Measurements from ENCODE around the gene SSB. TPM values are rescaled to one million over a fixed set of nuclear protein-coding genes. Genes with fewer than 3 reads are reported as not detected.
"Not testable (repeated sequence)": the region's sequence is repeated elsewhere in the genome, so short reads cannot be mapped to it uniquely, and the experiment has no call there.

SSB gene
- total RNA-seq, 1 experiment from 2014 or later, result 159 TPM

DNA sequence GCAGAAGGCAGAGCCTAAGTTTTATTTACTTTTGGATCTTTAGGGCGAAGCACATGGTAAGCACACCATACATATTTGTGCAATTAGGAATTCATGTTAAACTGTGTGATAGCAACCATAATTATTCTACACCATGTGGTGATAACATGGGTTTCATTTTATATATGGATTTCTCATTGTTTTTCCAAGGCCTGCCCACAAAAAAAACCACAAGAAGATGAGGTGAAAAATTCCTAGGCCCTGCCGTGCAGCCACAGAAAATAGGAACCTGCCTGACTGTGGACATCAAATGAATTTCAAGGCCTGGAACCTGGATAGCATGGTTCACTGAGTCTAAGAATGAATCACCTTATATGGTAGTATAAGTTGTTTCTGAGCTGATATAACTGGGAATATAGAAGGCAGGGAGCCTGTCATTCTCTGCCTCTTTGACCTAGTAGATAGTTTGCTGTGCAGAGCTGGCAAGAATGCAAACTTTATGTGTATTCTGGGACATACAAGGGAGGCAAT is 22.4 kb upstream of the SSB start:
- no peak for DNase-seq (ENCODE audit: low spot score)
- in situ Hi-C loops (cut with HindIII; ENCODE audit: low sequenced_read_pairs), result no loop called here

DNA sequence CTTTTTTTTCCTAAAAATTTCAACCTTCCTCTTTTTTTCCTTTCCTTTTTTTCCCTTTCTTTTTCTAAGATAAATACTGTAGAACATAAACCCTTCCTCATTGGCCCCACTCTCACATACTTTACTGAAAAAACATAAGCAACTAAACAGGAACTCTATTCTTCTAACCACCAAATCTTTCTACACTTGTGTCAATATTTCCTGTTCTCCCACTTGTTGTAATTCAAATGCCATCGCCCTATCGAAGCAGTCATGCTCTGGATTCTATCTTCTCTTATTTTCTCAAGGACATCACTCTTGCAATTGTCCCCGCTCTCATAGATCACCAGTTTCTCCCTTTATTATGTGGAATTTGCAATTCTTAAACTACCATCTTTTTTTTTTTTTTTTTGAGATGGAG is 20.2 kb upstream of the SSB start:
- no peak for DNase-seq (ENCODE audit: low spot score)
- in situ Hi-C loops (cut with HindIII; ENCODE audit: low sequenced_read_pairs), result no loop called here

DNA sequence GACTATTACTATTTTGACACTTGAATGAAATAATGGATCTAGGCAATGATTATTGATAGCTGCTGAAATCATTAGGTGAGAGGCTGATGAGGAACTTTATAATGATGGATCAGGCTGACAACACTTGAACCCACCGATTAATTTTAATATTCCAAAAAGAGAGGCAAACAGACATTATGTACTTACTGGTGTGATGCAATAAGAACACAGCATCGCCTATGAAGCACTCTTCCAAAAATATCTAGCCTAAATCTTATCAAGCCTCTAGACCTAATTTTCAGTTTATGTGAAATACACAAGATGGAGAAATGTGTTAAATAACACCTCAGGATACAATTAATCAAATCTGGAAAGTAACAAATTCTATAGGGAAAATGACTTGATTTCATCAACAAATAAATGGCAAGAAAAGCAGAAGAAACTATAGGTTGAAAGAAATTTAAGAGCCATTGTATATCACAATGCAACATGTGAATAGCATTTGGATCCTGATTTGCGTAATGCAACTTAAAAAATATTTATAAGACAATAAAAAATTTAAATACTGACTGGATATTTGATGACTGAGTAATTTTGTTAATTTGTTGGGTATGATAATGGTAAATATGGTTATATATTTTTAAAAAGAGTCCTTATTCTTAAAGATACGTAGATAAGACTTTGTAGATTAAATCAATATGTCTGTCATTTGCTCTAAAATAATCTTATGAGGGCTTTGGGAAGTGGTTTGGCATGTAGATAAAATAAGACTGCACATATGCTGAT is 17.2 kb upstream of the SSB start:
- in situ Hi-C loops (cut with HindIII; ENCODE audit: low sequenced_read_pairs), result no loop called here
- DNase-seq (ENCODE audit: low spot score), result no peak

DNA sequence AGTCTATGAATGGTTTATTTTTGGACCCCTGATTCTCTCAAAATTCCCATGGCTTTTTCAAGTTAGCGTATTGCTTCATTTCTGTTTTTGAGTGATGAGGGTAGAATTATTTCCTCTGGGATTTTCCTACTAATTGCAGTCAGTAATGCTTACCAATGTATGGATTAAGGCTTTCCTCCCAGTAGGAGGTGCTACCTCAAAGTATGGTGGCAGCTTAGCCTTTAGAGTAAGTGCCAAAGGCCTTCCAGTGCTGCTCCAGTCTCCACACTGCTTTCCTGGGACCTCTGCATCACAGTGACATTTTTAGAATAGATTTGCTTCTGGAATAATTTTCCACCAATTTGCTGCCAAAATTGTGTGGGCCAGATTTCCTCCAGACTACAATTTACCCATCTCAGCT is 16.2 kb upstream of the SSB start:
- no peak for DNase-seq (ENCODE audit: low spot score)
- in situ Hi-C loops (cut with HindIII; ENCODE audit: low sequenced_read_pairs), result no loop called here

DNA sequence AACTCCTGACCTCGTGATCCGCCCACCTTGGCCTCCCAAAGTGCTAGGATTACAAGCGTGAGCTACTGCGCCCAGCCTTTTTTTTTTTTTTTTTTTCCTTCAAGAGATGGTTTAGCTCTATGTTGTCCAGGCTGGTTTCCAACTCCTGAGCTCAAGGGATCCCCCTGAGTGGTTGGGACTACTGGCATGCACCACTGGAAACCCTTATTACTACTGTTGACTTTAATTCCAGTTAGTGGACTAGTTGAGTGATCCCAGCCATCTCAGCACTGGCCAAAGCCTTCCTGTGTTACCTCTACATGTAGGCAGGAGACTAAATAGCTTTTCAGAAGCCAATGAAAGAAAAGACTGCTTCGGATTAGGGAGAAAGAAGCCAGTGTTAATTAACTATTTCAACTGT is 8.1 kb upstream of the SSB start:
- in situ Hi-C loops (cut with HindIII; ENCODE audit: low sequenced_read_pairs), result no loop called here
- no peak for DNase-seq (ENCODE audit: low spot score)

DNA sequence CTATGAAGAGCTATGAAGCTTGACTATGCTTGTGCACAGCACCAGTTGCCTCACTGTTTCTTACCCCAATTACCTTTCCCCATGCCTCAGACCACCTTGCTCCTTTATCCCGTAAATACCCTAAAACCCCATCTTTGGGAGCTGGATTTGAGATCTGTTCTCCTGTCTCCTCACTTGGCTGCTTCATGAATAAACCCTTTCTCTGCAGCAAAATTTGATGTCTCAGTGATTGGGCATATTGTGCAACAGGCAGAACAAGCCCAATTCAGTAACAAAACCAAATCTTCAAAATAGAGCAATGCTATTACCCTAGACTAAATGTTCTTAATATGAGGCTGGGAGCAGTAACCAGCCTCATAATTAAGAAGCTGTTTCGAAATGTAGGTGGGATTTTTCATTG is 3.5 kb upstream of the SSB start:
- in situ Hi-C loops (cut with HindIII; ENCODE audit: low sequenced_read_pairs), result no loop called here
- DNase-seq (ENCODE audit: low spot score), result no peak

DNA sequence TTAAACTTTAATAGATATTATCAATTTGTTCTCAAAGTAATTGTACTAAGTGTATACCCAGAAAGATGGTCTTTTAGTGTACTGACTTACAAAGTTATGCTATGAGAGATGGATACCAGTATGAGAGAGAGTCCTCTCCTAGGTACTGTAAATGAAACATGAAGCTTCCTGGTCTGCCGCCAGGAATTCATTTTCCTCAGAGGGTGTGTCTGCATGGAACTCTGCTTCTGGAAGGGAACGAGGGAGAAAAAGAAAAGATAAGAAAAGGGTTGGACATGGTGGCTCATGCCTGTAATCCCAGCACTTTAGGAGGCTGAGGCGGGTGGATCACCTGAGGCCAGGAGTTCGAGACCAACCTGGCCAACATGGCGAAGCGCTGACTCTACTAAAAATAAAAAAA is 2.2 kb upstream of the SSB start:
- DNase-seq (ENCODE audit: low spot score), result no peak
- in situ Hi-C loops (cut with HindIII; ENCODE audit: low sequenced_read_pairs), result no loop called here

DNA sequence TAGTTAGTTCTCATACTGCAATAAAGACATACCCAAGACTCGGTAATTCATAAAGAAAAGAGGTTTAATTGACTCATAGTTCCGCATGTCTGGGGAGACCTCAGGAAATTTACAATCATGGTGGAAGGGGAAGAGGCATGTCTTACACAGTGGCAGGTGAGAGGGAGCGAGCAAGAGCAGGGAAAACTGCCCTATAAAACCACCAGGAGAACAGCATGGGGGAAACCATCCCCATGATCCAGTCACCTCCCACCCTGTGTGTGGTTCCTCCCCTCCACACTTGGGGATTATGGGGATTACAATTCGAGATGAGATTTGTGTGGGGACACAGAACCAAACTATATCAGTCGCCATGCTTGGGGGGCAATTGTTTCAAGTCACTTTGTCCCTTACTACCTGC is 1.1 kb upstream of the SSB start:
- DNase-seq (ENCODE audit: low spot score), result no peak
- in situ Hi-C loops (cut with HindIII; ENCODE audit: low sequenced_read_pairs), result no loop called here

DNA sequence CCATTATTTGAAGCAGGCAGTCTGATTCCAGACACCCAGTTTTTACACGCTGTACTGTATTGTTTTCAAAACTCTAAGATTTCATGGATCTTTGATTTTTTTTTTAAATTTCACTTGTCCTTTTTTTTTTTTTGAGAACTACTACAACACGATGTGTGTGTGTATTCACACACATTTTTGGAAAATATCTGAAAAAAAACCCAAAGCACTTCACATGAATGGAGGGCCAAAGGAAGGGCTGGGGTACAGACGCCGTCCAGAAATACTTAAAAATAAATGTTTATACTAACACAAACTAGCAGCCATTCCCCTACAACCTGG is 314 bp upstream of the SSB start:
- in situ Hi-C loops (cut with HindIII; ENCODE audit: low sequenced_read_pairs), result no loop called here
- no peak for DNase-seq (ENCODE audit: low spot score)

DNA sequence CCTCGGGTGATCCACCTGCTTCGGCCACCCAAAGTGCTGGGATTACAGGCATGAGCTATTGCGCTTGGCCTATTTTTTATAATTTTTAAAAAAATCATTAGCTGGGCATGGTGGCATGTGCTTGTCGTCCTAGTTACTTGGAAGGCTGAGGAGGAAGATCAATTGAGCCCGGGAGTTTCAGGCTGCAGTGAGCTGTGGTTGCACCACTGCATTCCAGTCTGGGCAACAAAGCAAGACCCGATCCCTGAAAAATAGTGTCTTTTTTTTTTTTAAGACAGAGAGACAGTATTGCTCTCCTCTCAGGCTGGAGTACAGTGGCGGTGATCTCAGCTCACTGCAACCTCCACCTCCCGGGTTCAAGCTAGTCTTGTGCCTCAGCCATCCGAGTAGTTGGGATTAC is 4.8 kb downstream of the SSB start:
- in situ Hi-C loops (cut with HindIII; ENCODE audit: low sequenced_read_pairs), result no loop called here
- no peak for DNase-seq (ENCODE audit: low spot score)

DNA sequence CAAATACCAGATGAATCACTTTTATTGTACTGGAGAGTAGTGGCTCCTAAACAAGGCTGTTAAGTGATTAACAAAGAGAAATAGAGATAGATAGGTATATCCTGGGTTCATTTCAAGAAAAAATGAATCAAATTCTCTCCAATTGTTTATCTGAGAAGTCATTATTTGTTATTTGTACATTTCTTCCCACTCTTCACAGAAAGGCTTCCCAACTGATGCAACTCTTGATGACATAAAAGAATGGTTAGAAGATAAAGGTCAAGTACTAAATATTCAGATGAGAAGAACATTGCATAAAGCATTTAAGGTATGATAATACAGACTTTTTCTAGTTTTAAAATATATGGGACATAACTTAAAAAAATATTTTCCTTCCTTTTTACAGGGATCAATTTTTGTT is 7.9 kb downstream of the SSB start:
- in situ Hi-C loops (cut with HindIII; ENCODE audit: low sequenced_read_pairs), result no loop called here
- no peak for DNase-seq (ENCODE audit: low spot score)

DNA sequence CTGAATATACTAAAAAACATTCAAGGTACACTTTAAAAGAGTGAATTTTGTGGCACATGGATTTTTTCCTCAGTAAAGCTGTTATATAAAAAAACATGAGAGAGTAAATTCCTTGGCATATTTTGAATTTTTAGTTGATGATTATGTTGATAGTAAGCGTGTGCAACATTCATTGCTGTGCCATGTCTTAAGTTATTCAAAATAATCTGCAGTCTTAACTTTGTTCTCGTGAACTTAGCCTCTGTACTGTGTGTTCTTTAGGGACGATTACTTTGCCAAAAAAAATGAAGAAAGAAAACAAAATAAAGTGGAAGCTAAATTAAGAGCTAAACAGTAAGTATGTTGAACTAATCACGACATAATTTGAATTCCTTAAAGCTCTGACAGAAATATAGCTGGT is 9.6 kb downstream of the SSB start:
- in situ Hi-C loops (cut with HindIII; ENCODE audit: low sequenced_read_pairs), result no loop called here
- no peak for DNase-seq (ENCODE audit: low spot score)

DNA sequence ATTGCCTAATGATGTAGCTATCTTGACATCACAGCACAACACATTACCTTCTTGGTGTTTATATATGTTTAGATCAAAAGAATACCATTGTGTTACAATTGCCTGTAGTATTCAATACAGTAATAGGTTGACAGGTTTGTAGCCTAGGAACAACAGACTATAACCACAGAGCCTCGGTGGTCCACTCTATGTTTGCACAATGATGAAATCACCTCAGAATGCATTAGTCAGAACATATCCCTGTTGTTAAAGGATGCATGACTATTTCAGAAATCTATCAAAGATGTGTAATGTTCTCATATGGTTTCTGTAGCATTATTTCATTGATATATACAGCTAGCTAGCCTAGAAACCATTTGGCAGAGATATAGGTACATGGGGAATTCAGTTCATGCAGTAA is 17.2 kb downstream of the SSB start:
- in situ Hi-C loops (cut with HindIII; ENCODE audit: low sequenced_read_pairs), result no loop called here
- DNase-seq (ENCODE audit: low spot score), result no peak

DNA sequence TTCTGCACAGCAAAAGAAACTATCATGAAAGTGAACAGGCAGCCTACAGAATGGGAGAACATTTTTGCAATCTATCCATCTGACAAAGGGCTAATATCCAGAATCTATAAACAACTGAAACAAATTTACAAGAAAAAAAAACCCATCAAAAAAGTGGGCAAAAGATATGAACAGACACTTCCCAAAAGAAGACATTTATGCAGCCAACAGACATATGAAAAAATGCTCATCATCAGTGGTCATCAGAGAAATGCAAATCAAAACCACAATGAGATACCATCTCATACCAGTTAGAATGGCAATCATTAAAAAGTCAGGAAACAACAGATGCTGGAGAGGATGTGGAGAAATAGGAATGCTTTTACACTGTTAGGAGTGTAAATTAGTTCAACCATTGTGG is 18.3 kb downstream of the SSB start:
- DNase-seq (ENCODE audit: low spot score); in situ Hi-C loops (cut with HindIII; ENCODE audit: low sequenced_read_pairs): not testable (repeated sequence)

DNA sequence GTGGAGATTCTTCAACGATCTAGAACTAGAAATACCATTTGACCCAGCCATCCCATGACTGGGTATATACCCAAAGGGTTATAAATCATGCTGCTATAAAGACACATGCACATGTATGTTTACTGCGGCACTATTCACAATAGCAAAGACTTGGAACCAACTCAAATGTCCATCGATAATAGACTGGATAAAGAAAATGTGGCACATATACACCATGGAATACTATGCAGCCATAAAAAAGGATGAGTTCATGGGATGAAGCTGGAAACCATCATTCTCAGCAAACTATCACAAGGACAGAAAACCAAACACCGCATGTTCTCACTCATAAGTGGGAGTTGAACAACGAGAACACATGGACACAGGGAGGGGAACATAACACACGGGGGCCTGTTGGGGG is 18.7 kb downstream of the SSB start:
- in situ Hi-C loops (cut with HindIII; ENCODE audit: low sequenced_read_pairs); DNase-seq (ENCODE audit: low spot score): not testable (repeated sequence)

DNA sequence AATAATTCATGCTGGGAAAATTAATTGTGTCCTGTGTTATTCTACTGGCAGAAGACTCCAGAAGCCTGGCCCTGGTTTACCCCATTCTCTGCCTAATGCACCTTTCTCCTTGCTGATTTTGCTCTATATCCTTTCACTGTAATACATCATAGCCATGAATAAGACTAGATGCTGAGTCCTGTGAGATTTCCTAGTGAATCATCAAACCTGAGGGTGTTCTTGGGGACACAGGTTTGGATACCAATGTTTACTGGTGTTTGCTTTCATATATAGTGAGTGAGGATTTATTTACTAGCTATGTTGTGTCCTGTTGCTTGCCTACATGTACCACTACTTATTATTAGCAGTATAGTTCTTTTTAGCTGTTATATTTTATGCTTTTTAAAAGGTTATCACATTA is 19.6 kb downstream of the SSB start:
- no peak for DNase-seq (ENCODE audit: low spot score)
- in situ Hi-C loops (cut with HindIII; ENCODE audit: low sequenced_read_pairs), result no loop called here

DNA sequence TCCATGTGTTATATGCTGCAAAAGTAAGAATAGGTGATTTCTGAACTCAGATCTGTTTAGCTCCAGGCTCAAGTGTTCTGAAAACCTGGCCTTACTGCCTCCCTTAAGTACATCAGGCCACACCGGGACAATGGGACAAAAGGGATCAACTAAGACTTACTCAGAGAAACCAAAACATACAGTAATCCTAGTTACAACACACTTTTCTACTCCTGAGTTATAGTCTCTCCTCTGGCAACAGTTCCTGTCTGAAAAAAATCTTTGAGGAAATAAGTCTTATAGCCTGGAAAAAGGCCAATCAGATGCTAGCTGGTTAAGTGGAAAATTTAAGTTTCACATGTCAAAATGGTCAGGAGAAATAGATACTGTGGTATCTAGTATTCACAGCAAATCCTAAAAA is 20.4 kb downstream of the SSB start:
- in situ Hi-C loops (cut with HindIII; ENCODE audit: low sequenced_read_pairs), result no loop called here

DNA sequence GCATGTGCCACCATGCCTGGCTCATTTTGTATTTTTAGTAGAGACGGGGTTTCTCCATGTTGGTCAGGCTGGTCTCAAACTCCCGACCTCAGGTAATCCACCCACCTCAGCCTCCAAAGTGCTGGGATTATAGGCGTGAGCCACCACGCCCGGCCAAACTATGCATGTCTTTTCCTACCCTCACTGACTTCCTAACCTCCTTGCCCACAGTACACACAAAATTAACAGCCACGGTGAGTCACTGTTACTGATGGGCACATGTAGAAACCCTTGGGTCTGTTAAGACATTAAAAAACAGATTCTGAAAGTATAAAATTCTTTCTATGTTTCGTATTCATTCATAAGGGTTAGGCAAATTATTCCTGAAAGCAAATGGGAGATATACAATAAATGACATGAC is 21.4 kb downstream of the SSB start:
- in situ Hi-C loops (cut with HindIII; ENCODE audit: low sequenced_read_pairs); DNase-seq (ENCODE audit: low spot score): not testable (repeated sequence)

More for the DNA sequence above, 20.4 kb downstream of the SSB start:
- no peak for DNase-seq (ENCODE audit: low spot score)

DNA sequence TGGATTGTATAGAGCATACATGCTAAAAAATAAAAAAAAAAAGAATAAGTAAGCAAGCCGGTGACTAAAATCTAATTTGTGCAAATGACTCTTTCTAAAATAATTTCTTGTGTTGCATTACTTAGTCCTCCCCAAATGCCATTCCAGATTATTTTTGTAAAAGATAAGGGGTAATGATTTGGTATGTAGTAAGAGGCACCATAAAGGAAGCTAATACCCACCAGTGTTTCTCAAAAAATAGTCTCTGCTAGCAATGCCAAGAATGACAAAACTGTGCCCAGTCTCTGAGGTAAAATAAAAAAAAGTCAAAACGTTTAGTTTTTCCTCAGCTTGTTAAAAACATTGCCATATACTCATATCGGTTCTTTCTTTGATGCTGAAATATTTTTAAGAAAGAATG is 23.4 kb downstream of the SSB start:
- in situ Hi-C loops (cut with HindIII; ENCODE audit: low sequenced_read_pairs), result no loop called here

DNA sequence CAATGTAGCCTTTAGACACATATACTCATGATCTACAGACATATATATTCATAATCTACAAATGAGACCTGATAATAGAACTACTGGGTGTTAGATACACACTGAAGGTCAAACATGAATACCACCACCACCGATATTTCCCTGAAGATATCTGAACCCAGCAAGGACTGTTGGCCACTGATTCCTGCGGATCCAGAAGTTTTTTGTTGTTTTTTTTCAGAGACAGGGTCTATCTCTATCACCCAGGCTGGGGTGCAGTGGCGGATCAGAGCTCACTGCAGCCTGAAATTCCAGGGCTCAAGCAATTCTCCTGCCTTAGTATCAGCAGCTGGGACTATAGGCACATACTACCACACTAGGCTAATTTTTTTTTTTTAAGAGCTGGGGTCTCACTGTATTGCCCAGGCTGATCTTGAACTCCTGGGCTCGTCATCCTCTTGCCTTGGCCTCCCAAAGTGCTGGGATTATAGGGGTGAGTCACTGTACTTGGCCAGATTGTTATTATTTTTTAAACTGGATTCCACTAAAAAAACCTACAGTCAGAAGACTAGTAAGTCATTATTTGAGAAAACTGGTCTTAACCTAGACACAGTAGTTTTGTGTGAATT is 24.2 kb downstream of the SSB start:
- in situ Hi-C loops (cut with HindIII; ENCODE audit: low sequenced_read_pairs), result no loop called here

More for the DNA sequence above, 23.4 kb downstream of the SSB start:
- DNase-seq (ENCODE audit: low spot score), result no peak

DNA sequence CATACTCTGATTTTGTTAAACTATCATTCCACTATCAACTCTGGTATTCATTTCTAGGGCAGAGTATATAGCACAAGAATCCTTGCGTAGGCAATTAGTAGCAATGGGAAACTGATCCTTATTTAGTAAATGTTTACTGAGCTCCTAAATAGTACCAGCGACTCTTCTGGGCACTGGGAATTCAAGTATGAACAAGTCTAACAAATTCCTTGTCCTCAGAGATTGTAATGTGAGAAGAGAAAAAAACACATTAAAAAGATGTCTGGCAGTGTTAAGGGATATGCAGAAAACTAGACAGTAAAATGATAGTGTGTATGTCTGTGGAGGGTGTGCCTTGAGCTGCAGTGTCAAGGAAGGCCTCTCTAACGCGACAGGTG is 25.3 kb downstream of the SSB start:
- DNase-seq (ENCODE audit: low spot score), result no peak
- in situ Hi-C loops (cut with HindIII; ENCODE audit: low sequenced_read_pairs), result no loop called here

More for the DNA sequence above, 24.2 kb downstream of the SSB start:
- DNase-seq (ENCODE audit: low spot score), result no peak

Data from G401 (cell line).